Body of pancreas (tissue), 4 donors: ENCODE results near the gene FCN3. TPM values are rescaled to one million over a fixed set of nuclear protein-coding genes. Genes with fewer than 3 reads are reported as not detected.
"Not testable (repeated sequence)": the region's sequence is repeated elsewhere in the genome, so short reads cannot be mapped to it uniquely, and the experiment has no call there.

Experiments used
- ATAC-seq: fragments of 150-250 bp; one replicate; pipeline ENCODE4 v1.9.1; 2016
- DNase-seq, 4 donors: peaks; one replicate each; pipeline ENCODE4 v3.0.0-alpha.2; 2019
- H3K27ac ChIP-seq, 4 donors: fragments of 200-600 bp; sonication (generic); 1 replicate in 3 of 4; 2 replicates in 1 of 4; pipeline versions ENCODE4 v1.5.1 to v1.6.1; 2016 to 2019; ENCODE audit warnings: mild to moderate bottlenecking in 1 of 4, mixed read lengths in 1 of 4, moderate library complexity in 1 of 4
- H3K27me3 ChIP-seq, 2 donors: fragments of 200-600 bp; sonication (generic); one replicate each; pipeline ENCODE4 v1.6.0; 2016; ENCODE audit warnings: mild to moderate bottlenecking in 1 of 2
- H3K36me3 ChIP-seq, 2 donors: fragments of 200-600 bp; sonication (generic); replicated peaks in 1 of 2; 2 replicates each; pipeline ENCODE4 v1.5.1; 2016; ENCODE audit warnings: low read depth in 2 of 2; ENCODE audit not compliant: insufficient read depth in 1 of 2
- H3K4me1 ChIP-seq: fragments of 200-600 bp; sonication (generic); one replicate; pipeline ENCODE4 v1.6.0; 2016
- H3K4me3 ChIP-seq, 2 donors: fragments of 200-600 bp; sonication (generic); 1 replicate in 1 of 2; 2 replicates in 1 of 2; pipeline ENCODE4 v1.5.1; 2016 to 2019
- H3K9me3 ChIP-seq, 3 donors: fragments of 200-600 bp; sonication (generic); 1 replicate in 2 of 3; 2 replicates in 1 of 3; pipeline ENCODE4 v1.5.1; 2016
- CTCF ChIP-seq, 7 experiments: fragments of 450-650 bp in 4 of 7; fragments of 200-600 bp in 3 of 7; sonication (generic) in 3 of 7; IDR thresholded peaks; one replicate each; pipeline ENCODE4 v1.5.1; 2016 to 2019; ENCODE audit warnings: antibody characterized with exemption in 7 of 7
- POLR2A ChIP-seq, 3 donors: fragments of 450-650 bp; IDR thresholded peaks; one replicate each; pipeline ENCODE4 v1.6.1; 2016; ENCODE audit warnings: antibody characterized with exemption in 3 of 3, mild to moderate bottlenecking in 2 of 3
- WGBS, 2 donors: methylation state at CpG; one replicate each; pipeline ENCODE4 v1.1.5; 2017; 5-methylcytosine and 5-hydroxymethylcytosine counted together
- intact Hi-C: fragments of 100-400 bp; cut with DNase I; formaldehyde crosslinking; loops from one replicate; pipeline ENCODE4 v1.15.1; 2023
- total RNA-seq, 2 donors: library from RNA; depleted of rRNA; stranded (reverse); fragments of >200 nt; gene quantifications; one replicate each; pipeline ENCODE4 v1.1.0, GENCODE V29; 2016

Gene FCN3
- total RNA-seq, 2 donors from 2014 or later = 1.3 to 1.6 TPM

- H3K27ac ChIP-seq = peak overlapping the region in 3 of 4 donors; percentile 3 to 40 (median 27)
These were observed 17.0 kb upstream of the FCN3 start for GRCh38 chr1:27391511-27392095.

GRCh38 chr1:27388337-27389005, 13.8 kb upstream of the FCN3 start:
- Histone ChIP-seq H3K9me3 (no peaks in the 10 kb centered on the region), H3K27ac (no peak overlapping the region), H3K4me3 (no peak overlapping the region), H3K4me1 (peaks cover 22% of the 10 kb centered on the region), H3K36me3 (no peaks in the 10 kb centered on the region), H3K27me3 (no peaks in the 10 kb centered on the region)
- DNase-seq = peak; percentile 82 to 89 (median 84)
- TF ChIP-seq CTCF (IDR thresholded peaks at IDR 0.05) = peak; percentile 64 to 94 (median 87)
- no peak for TF ChIP-seq POLR2A (IDR thresholded peaks at IDR 0.05)
- peak; percentile 50 for ATAC-seq
- 35 to 45% methylated on average over 5 of the region's 5 CpGs for WGBS, 2 donors
- intact Hi-C loops = no loop called here

More at GRCh38 chr1:27391511-27392095, 17.0 kb upstream of the FCN3 start:
- 3 to 8% methylated on average over 11 to 13 of the region's 13 CpGs for WGBS, 2 donors
- intact Hi-C loops = loop anchor here (5.0 kb wide), 2 partner anchors 34 to 216 kb away; no protein-coding TSS in a partner anchor
- DNase-seq (peak; percentile 47 to 69 (median 64)), ATAC-seq (peak; percentile 26)
- TF ChIP-seq CTCF (IDR thresholded peaks at IDR 0.05) = no peak
- no peak for TF ChIP-seq POLR2A (IDR thresholded peaks at IDR 0.05)
- no peaks in the 10 kb centered on the region for H3K36me3 ChIP-seq
- H3K9me3 ChIP-seq = no peaks in the 10 kb centered on the region
- H3K4me1 ChIP-seq = peaks cover 22% of the 10 kb centered on the region
- H3K27me3 ChIP-seq = no peaks in the 10 kb centered on the region
- H3K4me3 ChIP-seq = no peak overlapping the region

GRCh38 chr1:27384797-27385196, 10.2 kb upstream of the FCN3 start:
- DNase-seq, H3K36me3 ChIP-seq, H3K9me3 ChIP-seq, intact Hi-C loops, H3K27ac ChIP-seq, H3K27me3 ChIP-seq, ATAC-seq, H3K4me3 ChIP-seq: not testable (repeated sequence)
- peaks cover 15% of the 10 kb centered on the region for H3K4me1 ChIP-seq
- WGBS, 2 donors = 92 to 94% methylated on average over 3 of the region's 3 CpGs

GRCh38 chr1:27383661-27384060, 9.0 kb upstream of the FCN3 start:
- 88 to 92% methylated on average over 12 to 13 of the region's 13 CpGs for WGBS, 2 donors
- intact Hi-C loops = no loop called here
- no peak overlapping the region for H3K4me3 ChIP-seq
- no peaks in the 10 kb centered on the region for H3K27me3 ChIP-seq
- no peaks in the 10 kb centered on the region for H3K36me3 ChIP-seq
- ATAC-seq = no peak
- H3K9me3 ChIP-seq = no peaks in the 10 kb centered on the region
- DNase-seq = no peak
- TF ChIP-seq CTCF (IDR thresholded peaks at IDR 0.05) = no peak
- TF ChIP-seq POLR2A (IDR thresholded peaks at IDR 0.05) = no peak
- H3K27ac ChIP-seq = no peak overlapping the region
- peaks cover 14% of the 10 kb centered on the region for H3K4me1 ChIP-seq

- intact Hi-C loops = no loop called here
- peak; percentile 79 to 91 (median 85) for DNase-seq
- H3K9me3 ChIP-seq = no peaks in the 10 kb centered on the region
- no peaks in the 10 kb centered on the region for H3K36me3 ChIP-seq
- peak; percentile 90 for ATAC-seq
- TF ChIP-seq CTCF (IDR thresholded peaks at IDR 0.05) = no peak
- TF ChIP-seq POLR2A (IDR thresholded peaks at IDR 0.05) = peak in 2 of 3 donors; percentile 17
- H3K27me3 ChIP-seq = no peaks in the 10 kb centered on the region
- H3K27ac ChIP-seq = no peak within 1 kb of the TSS
- peaks cover 12% of the 10 kb centered on the region for H3K4me1 ChIP-seq
- WGBS, 2 donors = 11 to 22% methylated on average over 8 to 36 of the region's 43 CpGs
- H3K4me3 ChIP-seq = no peak within 1 kb of the TSS
These were observed 8.5 kb upstream of the FCN3 start, which contains the start of gene CD164L2 for GRCh38 chr1:27383039-27383605. CD164L2 (minus strand) TSS chr1:27383333; CDS start chr1:27383239, 94 bp downstream.
